HG03354 (cell line): ENCODE measurements around the gene GOLGA3.
A peak's percentile ranks its signal among the peaks of the same experiment; 100 is the strongest.
"Not testable (repeated sequence)": the region's sequence is repeated elsewhere in the genome, so short reads cannot be mapped to it uniquely, and the experiment has no call there.

Experiments
- ATAC-seq: cut with Tn5 transposase; IDR thresholded peaks from one replicate; pipeline ENCODE4 v1.9.1; 2021; ENCODE audit warnings: mild to moderate bottlenecking; ENCODE audit not compliant: unreplicated experiment, poor library complexity, severe bottlenecking

Gene GOLGA3

DNA sequence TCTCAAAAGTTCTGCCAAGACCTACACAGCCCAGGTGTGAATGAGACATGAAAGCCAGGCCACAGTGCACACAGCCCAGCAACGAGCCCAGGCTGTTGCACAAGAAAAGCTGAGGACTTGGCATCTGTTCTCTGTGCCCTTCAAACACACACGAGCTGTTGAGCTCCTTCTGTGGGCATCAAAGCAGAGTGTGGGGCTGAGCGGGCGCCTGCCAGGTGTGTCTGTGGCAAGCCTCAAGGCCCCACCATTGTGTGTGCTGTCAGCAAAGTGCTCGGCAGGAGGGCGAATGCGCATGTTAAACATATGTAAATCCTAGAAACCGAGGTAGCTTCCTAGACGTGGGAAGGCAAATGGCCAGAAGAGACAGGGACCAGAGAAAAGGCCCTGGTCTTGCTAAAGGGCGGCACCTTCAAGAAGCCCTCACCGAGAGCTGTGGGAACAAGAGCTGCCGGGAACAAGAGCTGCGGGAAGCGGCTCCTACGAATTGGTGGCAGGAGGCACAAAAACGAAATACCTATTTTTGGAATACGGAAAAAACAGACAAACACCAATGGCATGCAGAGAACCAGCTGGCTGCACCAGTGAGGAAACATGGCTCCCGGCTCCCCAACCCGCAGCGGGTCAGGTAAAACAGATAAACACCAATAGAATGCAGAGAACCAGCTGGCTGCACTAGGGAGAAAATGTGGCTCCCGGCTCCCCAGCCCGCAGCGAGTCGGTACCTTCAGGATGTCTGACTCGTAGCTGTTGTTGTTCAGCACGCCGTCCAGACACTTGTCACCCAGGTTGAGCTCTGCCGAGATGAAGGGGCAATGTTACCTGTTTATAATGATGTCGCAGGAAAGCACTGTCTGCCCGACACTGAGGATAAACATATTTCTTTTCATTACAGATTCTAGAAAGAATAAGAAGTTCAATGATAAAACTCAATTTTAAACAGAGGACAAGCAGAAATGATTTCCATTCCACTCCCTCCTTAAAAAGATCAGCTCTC is 19.0 kb upstream of the GOLGA3 start:
- no peak for ATAC-seq

GRCh38 chr12:132844681-132845080 is 16.0 kb upstream of the GOLGA3 start:
- ATAC-seq, result not testable (repeated sequence)

GRCh38 chr12:132842449-132843045 is 13.9 kb upstream of the GOLGA3 start:
- no peak for ATAC-seq

DNA sequence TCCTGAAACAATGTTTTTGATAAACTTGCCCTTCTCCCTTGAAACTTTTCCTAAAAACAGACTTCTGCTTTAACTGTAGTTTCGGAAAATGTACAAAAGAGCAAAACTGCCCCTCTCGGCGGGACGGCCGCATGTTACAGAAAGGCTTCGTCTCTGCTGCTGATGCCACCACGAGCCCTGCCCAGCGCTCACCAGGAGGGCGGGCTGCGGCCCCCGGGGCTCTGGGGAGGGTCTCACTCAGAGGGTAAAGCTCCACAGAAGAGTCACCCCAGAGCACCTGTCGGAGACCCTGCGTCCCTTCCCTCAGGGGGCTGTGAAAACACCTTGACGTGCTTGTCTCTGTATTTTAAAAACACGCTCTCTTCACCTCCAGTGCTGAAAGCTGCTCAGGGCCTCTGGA is 12.5 kb upstream of the GOLGA3 start:
- ATAC-seq, result no peak

GRCh38 chr12:132840536-132840935 is 11.9 kb upstream of the GOLGA3 start:
- no peak for ATAC-seq

DNA sequence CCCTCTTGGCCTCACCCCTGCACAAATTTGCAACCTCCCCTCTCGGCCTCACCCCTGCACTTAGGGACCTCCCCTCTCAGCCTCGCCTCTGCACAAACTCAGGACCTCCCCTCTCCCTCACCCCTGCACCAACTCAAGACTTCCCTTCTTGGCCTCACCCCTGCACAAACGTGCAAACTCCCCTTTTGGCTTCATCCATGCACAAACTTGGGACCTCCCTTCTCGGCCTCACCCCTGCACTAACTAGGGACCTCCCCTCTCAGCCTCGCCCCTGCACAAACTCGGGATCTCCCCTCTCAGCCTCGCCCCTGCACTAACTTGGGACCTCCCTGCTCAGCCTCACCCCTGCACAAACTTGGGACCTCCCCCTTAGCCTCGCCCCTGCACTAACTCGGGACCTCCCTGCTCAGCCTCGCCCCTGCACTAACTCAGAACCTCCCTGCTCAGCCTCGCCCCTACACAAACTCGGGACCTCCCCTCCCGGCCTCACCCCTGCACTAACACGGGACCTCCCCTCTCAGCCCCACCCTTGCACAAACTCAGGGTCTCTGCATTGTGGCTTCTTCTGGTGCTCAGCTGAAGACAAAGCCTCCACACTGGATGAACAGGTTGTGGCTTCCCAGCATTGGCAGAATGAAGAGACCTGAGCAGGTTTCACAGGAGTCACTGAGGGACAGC is 11.0 kb upstream of the GOLGA3 start:
- no peak for ATAC-seq

GRCh38 chr12:132838410-132839080 is 9.9 kb upstream of the GOLGA3 start:
- ATAC-seq, result no peak

DNA sequence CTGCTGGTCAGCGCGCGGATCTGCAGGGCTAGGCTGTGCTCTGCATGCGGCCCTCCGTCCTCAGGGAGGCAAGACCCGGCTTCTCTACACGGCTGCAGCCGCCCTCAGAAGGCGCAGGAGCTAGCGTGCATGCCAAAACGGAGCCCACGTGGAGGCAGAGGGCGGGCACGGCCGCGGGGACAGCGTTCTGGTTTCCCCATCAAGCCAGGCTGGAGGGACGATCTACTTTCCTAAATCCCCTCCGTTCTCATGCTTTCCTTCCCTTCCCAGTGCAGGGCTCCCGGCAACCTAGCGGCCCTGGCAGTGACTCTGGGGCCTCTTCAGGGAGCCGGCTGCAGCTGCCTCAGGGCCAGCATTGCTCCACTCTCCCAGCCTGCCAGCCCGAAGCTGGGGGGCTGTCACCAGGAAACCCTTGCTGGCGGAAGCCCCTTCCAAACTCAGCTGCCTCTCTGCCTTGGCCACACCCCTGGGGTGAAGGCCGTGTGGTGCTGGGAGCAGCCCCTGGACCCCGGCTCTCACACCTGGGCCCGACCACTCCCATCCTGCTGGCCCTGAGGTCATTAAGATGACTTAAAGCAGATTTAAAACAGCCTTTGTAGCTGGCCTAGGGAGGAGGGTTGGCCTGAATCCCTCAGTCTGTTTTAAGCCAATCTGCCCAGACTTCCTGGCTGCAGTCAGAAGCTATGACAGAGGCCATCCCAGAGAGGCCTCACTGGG is 9.2 kb upstream of the GOLGA3 start:
- no peak for ATAC-seq

DNA sequence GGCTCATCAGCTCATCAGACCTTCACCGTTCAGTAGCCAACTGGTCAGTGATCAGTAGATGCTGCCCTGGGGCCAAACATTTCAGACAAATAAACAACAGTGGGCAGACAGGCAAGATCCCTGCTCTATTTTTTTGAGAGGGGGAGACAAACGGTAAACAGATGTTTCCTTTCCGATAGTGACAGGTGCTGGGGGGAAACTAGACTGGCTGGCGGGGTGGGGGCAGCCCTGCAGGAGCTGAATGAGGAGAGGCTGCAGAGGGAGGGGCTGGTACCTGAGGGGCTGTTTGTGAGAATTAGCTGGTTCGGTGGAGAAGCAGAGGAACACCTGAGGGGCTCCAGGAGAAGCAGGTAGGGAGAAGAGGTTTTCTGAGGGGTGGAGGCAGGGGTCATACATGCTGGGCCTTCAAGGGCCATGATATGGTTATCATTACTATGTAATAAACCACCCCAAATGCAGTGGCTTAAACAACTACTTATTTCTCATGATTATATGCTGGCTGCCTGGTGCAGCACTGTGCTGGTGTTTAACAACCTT is 8.2 kb upstream of the GOLGA3 start:
- ATAC-seq, result no peak

- ATAC-seq, result not testable (repeated sequence)
Measured at GRCh38 chr12:132836230-132836629, 7.6 kb upstream of the GOLGA3 start.

DNA sequence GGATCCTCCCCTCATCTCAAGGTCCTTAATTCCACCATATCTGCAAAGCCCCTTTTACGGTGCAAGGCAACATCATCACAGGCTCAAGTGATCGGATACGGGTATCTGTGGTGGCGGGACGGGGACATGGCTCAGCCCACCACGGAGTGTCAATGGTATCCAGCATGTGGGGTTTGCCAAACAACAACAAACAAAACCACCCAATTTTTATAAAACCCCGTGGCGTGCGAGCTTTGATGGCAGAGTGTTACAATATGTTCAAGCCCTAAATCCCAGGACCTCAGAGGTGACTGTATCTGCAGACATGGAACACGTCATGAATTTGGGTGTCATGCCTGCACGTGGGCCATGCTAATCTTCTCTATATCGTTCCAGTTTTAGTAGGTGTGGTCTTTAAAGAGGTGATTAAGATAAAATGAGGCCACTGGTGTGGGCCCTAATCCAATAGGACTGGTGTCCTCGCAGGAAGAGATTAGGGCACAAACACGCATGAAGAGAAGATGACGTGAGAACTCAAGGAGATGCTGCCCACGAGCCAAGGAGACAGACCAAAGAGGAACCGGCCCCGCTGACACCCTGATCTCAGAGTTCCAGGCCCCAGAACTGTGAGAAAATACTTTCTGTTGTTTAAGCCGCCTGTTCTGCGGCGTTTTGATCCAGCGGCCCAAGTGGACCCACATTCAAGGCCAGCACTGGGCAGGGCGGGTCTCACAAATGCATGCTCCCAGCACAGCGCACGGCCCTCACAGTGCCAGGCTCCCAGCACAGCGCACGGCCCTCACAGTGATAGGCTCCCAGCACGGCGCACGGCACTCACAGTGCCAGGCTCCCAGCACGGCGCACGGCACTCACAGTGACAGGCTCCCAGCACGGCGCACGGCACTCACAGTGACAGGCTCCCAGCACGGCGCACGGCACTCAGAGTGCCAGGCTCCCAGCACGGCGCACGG is 6.7 kb upstream of the GOLGA3 start:
- no peak for ATAC-seq

GRCh38 chr12:132834181-132834711 is 5.6 kb upstream of the GOLGA3 start:
- ATAC-seq, result no peak

DNA sequence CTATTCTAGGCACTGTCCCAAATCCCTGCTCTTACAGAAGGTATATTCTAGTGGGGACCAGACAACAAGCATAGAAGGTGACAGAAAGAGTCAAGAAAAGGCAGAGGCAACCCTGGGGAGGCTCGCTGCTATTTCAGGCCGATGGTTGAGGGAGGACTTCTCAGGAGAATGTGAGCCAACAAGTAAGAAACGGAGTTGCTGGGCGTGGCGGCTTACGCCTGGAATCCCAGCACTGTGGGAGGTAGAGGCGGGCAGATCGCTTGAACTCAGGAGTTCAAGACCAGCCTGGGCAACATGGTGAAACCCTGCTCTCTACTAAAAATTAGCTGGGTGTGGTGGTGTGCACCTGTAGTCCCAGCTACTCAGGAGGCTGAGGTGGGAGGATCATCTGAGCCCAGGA is 4.7 kb upstream of the GOLGA3 start:
- no peak for ATAC-seq

DNA sequence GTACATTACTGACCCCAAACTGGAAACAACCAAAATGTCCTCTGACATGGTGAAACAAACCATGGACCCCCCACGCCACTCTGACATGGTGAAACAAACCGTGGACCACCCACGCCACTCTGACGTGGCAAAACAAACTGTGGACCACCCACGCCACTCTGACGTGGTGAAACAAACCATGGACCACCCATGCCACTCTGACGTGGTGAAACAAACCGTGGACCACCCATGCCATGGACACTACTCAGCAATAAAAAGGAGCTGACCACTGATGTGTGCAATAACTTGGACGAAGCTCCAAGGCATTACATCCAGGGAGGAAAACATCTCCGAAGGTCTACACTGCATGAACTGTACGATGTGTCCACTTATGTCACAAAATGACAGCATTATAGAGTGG is 3.1 kb upstream of the GOLGA3 start:
- ATAC-seq, result no peak

- ATAC-seq, result peak; percentile 34
Measured at GRCh38 chr12:132827763-132828703, 636 bp downstream of the GOLGA3 start.

DNA sequence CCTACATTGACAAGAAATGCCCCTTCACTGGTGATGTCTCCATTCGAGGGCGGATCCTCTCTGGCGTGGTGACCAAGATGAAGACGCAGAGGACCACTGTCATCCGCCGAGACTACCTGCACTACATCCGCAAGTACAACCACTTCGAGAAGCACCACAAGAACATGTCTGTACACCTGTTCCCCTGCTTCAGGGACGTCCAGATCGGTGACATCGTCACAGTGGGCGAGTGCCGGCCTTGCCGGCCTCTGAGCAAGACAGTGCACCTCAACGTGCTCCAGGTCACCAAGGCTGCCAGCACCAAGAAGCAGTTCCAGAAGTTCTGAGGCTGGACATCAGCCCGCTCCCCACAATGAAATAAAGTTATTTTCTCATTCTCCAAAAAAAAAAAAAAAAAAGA is 2.8 kb downstream of the GOLGA3 start:
- ATAC-seq, result no peak

- no peak for ATAC-seq
Measured at GRCh38 chr12:132825089-132825488, 3.6 kb downstream of the GOLGA3 start.
